Prostate gland (tissue), 2 donors: ENCODE results near the gene RANBP1. TPM values are rescaled to one million over a fixed set of nuclear protein-coding genes. Genes with fewer than 3 reads are reported as not detected.

Source experiments
- DNase-seq: peaks from one replicate; pipeline ENCODE4 v3.0.0-alpha.2; 2019; ENCODE audit warnings: low spot score
- H3K27ac ChIP-seq, 2 donors: fragments of 200-600 bp; sonication (generic); 2 replicates each; pipeline ENCODE4 v1.5.1; 2017 to 2019
- H3K27me3 ChIP-seq: fragments of 200-600 bp; sonication (generic); replicated peaks from 2 replicates; pipeline ENCODE4 v1.5.1; 2019; ENCODE audit not compliant: insufficient read depth
- H3K36me3 ChIP-seq, 2 donors: fragments of 200-600 bp; sonication (generic); 1 replicate in 1 of 2; 2 replicates in 1 of 2; pipeline versions ENCODE4 v1.5.1 to v1.8.1; 2017 to 2019
- H3K4me1 ChIP-seq: fragments of 200-600 bp; sonication (generic); replicated peaks from 2 replicates; pipeline ENCODE4 v1.5.1; 2019
- H3K4me3 ChIP-seq, 2 donors: fragments of 200-600 bp; sonication (generic); 2 replicates each; pipeline ENCODE4 v1.5.1; 2017 to 2019
- H3K9me3 ChIP-seq: fragments of 200-600 bp; sonication (generic); 2 replicates; pipeline ENCODE4 v1.5.1; 2017
- POLR2A ChIP-seq: fragments of 450-650 bp; IDR thresholded peaks from one replicate; pipeline ENCODE4 v1.6.1; 2016; ENCODE audit warnings: antibody characterized with exemption, mild to moderate bottlenecking
- POLR2AphosphoS5 ChIP-seq: sonication (generic); formaldehyde crosslinking; IDR thresholded peaks from one replicate; pipeline ENCODE4 v1.6.1; 2017; ENCODE audit warnings: antibody characterized with exemption
- WGBS: methylation state at CpG from one replicate; pipeline ENCODE4 v1.1.5; 2018; 5-methylcytosine and 5-hydroxymethylcytosine counted together
- intact Hi-C: fragments of 100-400 bp; cut with DNase I; formaldehyde crosslinking; loops from one replicate; pipeline ENCODE4 v1.14.2; 2022
- total RNA-seq, 2 donors: library from RNA; depleted of rRNA; stranded (reverse); fragments of >200 nt; gene quantifications; one replicate each; pipeline ENCODE4 v1.1.0, GENCODE V29; 2016
- TF ChIP-seq, protein P1 (sequence below), 4 experiments: fragments of 200-600 bp in 2 of 4; fragments of 450-650 bp in 2 of 4; sonication (generic) in 2 of 4; IDR thresholded peaks; 1 replicate in 3 of 4; 2 replicates in 1 of 4; pipeline ENCODE4 v1.5.1; 2016 to 2019; ENCODE audit warnings: antibody characterized with exemption in 4 of 4, mild to moderate bottlenecking in 2 of 4, moderate library complexity in 2 of 4

Gene RANBP1
- total RNA-seq, 2 donors from 2014 or later = 108 to 204 TPM

DNA sequence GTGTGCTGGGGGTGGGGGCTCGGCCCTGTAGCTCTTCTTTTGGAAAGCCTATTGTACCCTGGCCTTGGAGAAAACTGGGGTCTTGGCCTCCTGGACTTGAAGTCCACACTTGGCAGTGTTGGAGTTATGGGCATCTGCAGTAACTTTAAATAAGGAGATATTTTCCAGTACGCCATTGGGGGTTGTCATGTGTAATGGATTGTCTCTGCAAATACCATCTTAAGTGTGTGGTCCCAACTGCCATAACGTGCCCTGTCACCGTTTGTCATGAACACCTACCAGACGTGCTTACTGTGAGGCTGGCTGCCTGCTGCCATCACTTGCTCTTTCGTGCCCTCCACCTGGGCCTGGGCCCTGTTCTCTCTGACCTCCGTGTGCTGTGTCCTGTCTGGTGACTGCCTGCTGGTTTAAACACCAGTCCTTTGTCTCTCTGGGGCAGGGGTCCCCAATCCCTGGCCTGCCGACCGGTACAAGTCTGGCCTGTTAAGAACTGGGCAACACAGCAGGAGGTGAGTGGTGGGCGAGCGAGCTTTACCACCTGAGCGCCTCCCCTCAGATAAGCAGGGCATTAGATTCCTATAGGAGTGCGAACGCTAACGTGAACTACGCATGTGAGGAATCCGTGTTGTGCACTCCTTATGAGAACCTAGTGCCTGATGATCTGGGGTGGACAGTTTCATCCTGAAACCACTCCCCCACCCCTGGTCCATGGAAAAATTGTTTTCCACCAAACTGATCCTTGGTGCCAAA lies 12.1 kb downstream of the RANBP1 start:
- no peak overlapping the region for H3K27ac ChIP-seq
- TF ChIP-seq, protein P1, sequence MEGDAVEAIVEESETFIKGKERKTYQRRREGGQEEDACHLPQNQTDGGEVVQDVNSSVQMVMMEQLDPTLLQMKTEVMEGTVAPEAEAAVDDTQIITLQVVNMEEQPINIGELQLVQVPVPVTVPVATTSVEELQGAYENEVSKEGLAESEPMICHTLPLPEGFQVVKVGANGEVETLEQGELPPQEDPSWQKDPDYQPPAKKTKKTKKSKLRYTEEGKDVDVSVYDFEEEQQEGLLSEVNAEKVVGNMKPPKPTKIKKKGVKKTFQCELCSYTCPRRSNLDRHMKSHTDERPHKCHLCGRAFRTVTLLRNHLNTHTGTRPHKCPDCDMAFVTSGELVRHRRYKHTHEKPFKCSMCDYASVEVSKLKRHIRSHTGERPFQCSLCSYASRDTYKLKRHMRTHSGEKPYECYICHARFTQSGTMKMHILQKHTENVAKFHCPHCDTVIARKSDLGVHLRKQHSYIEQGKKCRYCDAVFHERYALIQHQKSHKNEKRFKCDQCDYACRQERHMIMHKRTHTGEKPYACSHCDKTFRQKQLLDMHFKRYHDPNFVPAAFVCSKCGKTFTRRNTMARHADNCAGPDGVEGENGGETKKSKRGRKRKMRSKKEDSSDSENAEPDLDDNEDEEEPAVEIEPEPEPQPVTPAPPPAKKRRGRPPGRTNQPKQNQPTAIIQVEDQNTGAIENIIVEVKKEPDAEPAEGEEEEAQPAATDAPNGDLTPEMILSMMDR (IDR thresholded peaks at IDR 0.05) = no peak
- no peak for TF ChIP-seq POLR2AphosphoS5
- no peak for TF ChIP-seq POLR2A
- WGBS = 78% methylated on average over 17 of the region's 17 CpGs
- no peak for DNase-seq
- H3K27me3 ChIP-seq = no peaks in the 10 kb centered on the region
- intact Hi-C loops = no loop called here
- H3K36me3 ChIP-seq = peaks cover 0 to 3% of the 10 kb centered on the region in 2 donors
- H3K4me3 ChIP-seq = no peak overlapping the region
- H3K4me1 ChIP-seq = peaks cover 7% of the 10 kb centered on the region
- H3K9me3 ChIP-seq = no peaks in the 10 kb centered on the region

DNA sequence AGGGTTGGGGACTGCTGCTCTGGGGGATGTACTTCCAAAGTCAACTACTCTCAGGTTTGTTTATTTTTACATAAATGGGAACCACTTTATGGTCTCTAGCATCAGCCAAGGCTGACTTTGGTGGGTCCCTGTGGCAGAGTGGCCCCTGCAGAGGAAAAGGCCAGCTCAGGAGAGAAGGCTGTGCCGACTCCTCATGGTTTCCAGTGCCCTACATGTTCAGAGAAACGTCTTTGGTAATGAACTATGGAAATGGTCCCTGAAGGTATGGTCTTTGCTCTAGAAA lies 12.7 kb downstream of the RANBP1 start:
- 47% methylated on average over 2 of the region's 2 CpGs for WGBS
- Histone ChIP-seq H3K9me3 (no peaks in the 10 kb centered on the region), H3K27me3 (no peaks in the 10 kb centered on the region), H3K4me1 (peaks cover 9% of the 10 kb centered on the region), H3K4me3 (no peak overlapping the region), H3K27ac (no peak overlapping the region), H3K36me3 (peaks cover 0 to 3% of the 10 kb centered on the region in 2 donors)
- TF ChIP-seq POLR2A (no peak), POLR2AphosphoS5 (no peak)
- TF ChIP-seq, protein P1 (IDR thresholded peaks at IDR 0.05) = no peak
- intact Hi-C loops = no loop called here
- no peak for DNase-seq

DNA sequence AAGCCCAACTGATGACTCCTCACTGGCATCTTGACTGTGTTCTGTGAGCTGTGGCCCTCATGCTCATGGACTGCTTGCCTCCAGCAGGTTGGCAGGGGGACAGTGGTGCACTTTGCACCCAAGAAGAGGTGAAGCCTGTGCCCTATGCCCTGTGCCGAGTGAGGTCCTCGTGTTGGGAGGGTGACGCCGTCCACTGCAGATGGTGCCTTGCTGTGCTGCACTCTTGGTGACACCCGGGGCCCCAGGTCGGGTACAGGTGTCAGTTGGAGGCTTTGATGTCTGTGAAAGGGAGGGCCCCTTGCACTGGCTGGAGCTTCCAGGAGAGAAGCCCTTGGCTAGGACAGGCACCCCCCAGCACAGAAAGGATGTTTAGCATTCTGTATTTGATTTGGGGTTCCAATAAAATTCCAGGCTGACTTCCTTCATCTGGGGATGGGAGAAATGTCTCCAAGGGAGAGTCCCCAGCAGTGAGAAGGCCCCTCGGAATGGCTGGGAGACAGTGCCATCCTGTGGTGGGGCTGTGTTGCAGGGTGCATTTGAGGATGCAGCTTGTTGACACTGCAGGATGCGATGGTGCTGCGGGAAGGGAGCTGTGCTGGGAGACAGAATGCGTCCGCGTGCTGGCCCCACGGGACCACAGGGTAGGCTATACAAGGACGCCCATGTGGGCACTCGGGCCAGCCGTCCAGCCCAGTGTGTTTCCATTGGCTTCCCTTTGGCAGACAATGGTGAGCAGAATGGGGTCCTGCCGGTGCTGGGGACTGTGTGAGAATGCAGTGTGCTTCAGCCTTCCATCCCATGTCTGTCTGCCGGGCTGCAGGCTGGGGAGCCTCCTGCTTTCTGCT lies 13.2 kb downstream of the RANBP1 start:
- intact Hi-C loops = no loop called here
- DNase-seq = no peak
- no peak overlapping the region for H3K4me3 ChIP-seq

DNA sequence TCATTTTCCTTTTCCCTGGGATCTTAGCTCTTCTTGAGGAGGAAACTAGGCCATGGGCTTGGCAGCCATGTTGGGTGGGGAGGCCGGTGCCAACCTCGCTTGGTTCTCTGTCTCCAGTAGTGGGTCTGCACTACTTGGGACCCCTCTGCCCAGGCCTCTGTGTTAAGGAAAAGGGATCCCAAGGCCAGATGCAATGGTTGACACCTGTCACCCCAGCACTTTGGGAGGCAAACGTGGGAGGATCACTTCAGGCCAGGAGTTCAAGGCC lies 13.8 kb downstream of the RANBP1 start:
- Histone ChIP-seq H3K4me3 (no peak overlapping the region), H3K27ac (no peak overlapping the region), H3K9me3 (no peaks in the 10 kb centered on the region), H3K4me1 (peaks cover 9% of the 10 kb centered on the region), H3K27me3 (no peaks in the 10 kb centered on the region), H3K36me3 (peaks cover 0 to 3% of the 10 kb centered on the region in 2 donors)
- intact Hi-C loops = loop anchor here (5.0 kb wide), 1 partner anchor 47 kb away; the partner anchor contains the start of gene DGCR8
- TF ChIP-seq POLR2A (no peak), POLR2AphosphoS5 (no peak)
- TF ChIP-seq, protein P1 (IDR thresholded peaks at IDR 0.05) = no peak
- no peak for DNase-seq
- 82% methylated on average over 3 of the region's 3 CpGs for WGBS

More for the DNA sequence above, 13.2 kb downstream of the RANBP1 start:
- peaks cover 0 to 3% of the 10 kb centered on the region in 2 donors for H3K36me3 ChIP-seq
- WGBS = 44% methylated on average over 18 of the region's 18 CpGs
- H3K9me3 ChIP-seq = no peaks in the 10 kb centered on the region
- no peak for TF ChIP-seq POLR2A
- TF ChIP-seq, protein P1 (IDR thresholded peaks at IDR 0.05) = peak in 2 of 4 experiments; percentile 25 to 40
- H3K27me3 ChIP-seq = no peaks in the 10 kb centered on the region
- H3K4me1 ChIP-seq = peaks cover 9% of the 10 kb centered on the region
- H3K27ac ChIP-seq = no peak overlapping the region
